Stimulated activated CD8-positive, alpha-beta memory T cell treated with anti-CD3 and anti-CD28 coated beads, Interleukin-15, amount 100 ng/mL, for 48 hours (primary cell): ENCODE data around the gene CACHD1.

Source experiments
- DNase-seq, 2 donors: peaks; one replicate each; pipeline ENCODE4 v3.0.0-alpha.2; 2020; ENCODE audit warnings: low read depth in 2 of 2

Gene CACHD1

DNA sequence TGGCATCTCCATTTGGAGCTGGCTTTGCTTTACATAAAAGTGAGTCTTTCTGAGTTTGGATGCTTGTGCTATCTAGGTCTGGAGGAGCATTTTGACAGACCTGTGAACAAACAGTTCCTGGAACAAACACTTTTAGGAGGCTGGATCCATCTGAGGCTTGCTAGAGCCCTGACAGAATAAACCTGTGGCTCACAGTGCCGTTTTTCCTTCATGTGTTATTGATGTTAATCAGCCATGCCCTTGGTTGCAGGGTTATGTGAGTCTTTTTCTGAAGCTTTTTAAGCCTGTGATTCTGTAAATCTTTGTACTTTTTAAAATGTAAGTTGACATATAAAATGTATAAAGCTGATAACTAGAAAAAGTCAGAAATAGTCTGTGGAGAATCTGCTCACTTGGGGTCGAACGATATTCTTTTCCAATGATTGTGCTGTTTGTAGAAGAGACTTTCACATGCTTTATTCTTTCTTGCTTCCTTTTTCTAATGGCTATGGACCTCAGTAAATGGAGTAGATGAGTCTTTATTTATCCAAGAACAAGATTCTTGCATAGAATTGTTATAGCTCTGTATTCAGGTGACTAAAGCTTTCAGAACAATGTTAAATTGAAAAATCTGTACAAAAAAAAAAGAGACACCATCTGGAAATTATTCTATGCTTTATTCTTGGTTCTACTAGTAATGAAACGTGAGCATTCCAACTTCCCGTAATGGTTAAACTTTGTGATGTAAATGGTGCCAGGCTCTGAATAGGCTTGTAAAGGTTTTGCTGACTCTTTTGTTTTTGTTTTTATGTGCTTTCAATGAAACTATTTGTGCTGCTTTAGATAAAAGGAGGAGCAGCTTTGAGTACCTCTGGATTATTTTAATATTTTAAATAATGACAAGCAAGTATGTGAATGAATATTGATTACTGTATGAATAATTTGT is 53.7 kb downstream of the CACHD1 start:
- DNase-seq: no peak

GRCh38 chr1:64524614-64525013 is 54.7 kb downstream of the CACHD1 start:
- no peak for DNase-seq

GRCh38 chr1:64525116-64525686 is 55.3 kb downstream of the CACHD1 start:
- no peak for DNase-seq

- no peak for DNase-seq
These were observed 56.4 kb downstream of the CACHD1 start for GRCh38 chr1:64526312-64526711.

GRCh38 chr1:64527165-64527564 is 57.2 kb downstream of the CACHD1 start:
- DNase-seq: no peak

GRCh38 chr1:64527786-64528185 is 57.9 kb downstream of the CACHD1 start:
- no peak for DNase-seq

DNA sequence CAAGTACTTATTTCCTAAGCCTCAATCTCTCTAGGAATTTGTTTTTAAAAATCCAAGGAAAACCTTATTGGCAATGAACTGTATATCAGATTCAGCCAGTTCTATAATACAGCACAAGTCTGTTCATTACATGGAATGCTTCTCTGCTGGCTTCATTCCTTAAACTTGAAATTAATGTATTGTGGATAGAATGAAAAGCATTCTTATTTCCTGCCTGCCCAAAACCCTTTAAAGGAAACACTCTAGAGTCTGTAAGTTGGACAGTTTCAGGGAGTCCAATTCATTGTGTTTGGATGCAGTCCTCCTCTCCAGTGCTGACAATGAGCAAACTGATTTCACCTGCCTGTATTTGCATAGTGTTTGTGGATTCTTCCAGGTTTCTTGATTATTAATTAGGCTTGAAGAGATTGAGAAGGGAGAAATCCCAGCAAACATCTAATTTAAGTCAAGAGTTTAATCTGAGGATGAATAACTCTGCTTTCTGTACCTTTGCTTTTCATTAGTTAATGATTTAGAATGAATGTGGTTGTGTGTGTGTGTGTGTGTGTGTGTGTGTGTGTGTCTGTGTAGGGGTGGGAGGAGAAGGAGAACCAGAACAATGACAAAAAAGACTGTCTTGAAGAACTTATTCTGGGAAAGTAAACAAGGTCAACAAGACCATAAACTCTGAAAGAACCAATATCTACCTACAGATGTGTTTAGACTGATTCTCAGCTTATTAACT is 61.2 kb downstream of the CACHD1 start:
- DNase-seq: no peak

- no peak for DNase-seq
These were observed 62.7 kb downstream of the CACHD1 start for GRCh38 chr1:64532646-64533045.

- no peak for DNase-seq
These were observed 66.3 kb downstream of the CACHD1 start for GRCh38 chr1:64535938-64536835.

- DNase-seq: no peak
These were observed 67.0 kb downstream of the CACHD1 start for GRCh38 chr1:64536836-64537490.

GRCh38 chr1:64537942-64538341 is 68.0 kb downstream of the CACHD1 start:
- no peak for DNase-seq

DNA sequence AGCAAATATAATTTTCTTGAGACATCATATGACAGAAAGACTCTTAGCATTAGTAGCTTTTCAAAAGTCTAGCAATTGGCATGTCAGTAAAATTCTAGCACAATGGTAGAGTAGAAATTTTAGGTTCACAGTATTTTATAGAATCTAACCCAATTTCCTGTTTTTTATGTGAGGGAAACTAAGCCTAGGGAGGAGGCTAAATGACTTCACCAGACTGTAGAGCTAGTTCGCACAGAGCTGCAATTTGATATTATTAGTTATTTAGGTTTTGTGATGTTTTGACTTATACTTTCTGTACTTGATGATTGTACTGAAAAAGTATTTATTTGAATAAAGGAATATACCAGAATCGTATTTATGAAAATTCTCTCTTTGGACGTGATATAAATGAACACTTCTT is 68.5 kb downstream of the CACHD1 start:
- no peak for DNase-seq

- no peak for DNase-seq
These were observed 69.4 kb downstream of the CACHD1 start for GRCh38 chr1:64539289-64539688.

DNA sequence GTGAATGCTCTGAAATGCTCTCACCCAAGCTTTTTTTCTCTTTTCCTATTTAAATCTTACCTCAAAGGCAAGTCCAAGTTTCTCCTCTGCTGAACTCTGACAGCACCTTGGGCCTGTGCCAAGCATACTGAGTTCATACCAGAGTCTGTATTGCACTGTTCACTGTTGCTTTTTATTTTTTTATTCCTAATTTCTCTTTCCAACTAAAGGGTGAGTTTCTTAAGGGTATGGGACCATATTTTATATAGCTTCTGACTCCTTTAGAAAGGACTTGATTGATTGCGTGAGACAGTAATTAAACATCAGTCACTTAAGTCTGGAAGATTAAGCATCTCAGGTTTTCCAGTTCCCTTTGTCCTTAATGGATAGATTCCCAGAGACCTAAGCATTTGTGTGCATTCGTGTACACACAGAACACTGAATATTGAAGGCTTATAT is 69.9 kb downstream of the CACHD1 start:
- no peak for DNase-seq

DNA sequence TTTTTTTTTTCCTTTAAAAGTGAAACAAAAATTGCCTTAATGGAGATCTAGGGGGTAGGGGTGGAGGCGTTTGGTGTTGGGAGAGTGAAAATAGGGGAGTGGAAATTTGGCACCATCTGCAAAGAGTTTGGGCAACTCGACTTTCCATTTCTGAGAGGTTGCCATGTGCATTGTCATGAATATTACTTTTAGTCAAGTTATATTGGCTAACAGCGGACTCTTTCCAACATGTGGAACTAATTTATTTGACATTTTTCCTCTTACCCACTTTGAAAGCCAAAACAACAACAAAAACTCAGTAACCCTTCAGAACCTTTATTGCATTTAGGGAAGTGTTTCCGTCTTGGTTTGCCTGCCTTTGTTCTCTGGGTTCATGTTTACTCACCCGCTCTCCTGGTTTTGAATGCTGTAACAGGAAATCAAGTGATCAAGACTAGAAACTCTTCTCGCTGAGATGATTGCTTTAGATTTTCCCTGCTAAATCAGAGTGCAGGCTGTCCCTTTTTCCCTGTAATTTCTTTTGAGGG is 70.4 kb downstream of the CACHD1 start:
- no peak for DNase-seq

DNA sequence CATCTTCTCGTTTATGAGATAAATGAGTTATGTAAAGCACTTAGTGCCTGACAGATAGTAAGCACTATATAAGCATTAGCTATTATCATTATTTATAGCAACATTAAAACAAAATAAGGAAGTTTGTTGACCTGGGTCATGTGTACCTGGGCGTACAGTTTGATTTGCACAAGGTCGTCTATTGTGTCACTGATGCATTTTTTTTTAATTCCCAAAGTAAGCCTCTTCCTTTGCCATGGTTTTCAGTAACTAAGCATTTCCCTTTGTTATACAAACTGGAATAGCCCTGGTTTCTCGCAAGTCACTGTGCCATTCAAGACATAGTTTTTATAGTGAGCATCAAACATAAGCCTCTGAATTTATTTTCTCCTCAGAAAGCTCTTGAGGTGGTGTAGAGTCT is 72.2 kb downstream of the CACHD1 start:
- no peak for DNase-seq

DNA sequence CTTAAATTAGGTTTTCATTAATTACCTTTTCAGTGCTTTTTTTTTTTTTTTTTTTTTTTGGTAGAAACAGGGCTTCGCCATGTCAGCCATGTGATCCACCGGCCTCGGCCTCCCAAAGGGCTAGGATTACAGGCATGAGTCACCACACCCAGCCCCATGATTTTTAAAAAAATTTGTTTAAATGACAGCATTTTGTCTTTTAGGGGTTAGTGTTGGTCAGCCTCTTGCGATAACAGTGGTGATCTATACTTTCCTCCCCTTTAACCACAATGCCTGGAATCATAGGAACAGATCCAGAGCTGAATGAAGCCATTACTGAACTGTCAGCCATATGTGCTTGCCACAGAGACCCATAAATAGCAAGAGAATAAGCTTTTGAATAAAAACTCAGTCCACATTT is 73.9 kb downstream of the CACHD1 start:
- DNase-seq: no peak

DNA sequence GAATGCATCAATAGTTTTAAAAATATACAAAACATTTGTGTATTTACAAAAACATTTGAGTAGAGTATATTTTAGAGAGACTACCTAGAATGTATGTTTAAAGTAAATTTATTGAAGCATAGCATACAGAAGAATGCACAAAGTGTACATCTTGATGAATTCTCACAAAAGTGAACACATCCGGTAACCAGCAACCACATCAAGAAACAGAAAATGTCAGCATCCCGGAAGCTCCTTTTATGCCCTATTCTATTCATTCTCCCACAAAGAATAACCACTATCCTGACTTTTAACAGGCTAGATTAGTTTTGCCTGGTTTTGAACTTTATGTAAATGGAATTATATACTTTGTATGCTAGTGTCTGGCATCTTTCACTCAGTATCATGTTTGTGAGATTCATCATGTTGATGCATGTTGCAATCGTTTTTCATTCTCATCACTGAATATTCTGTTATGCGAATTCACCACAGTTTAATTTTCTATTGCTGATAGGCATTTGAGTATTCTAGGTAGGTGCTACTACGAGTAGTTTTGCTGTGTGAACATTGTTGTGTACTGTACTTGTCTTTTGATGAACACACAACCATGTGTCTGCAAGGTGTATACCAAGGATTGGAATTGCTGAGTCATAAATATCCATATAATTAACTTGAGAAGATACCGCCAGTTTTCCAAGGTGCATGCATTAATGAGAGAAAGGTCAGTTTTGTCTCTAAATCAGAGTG is 75.4 kb downstream of the CACHD1 start:
- no peak for DNase-seq

- no peak for DNase-seq
These were observed 76.1 kb downstream of the CACHD1 start for GRCh38 chr1:64546013-64546412.
